ENCODE results near the gene S100A8.
"Not testable (repeated sequence)": the region's sequence is repeated elsewhere in the genome, so short reads cannot be mapped to it uniquely, and the experiment has no call there.

Gene S100A8

GRCh38 chr1:153360592-153361479, 30.0 kb downstream of the S100A8 start:
- no peak for DNase-seq

- no peak for DNase-seq
Observed at GRCh38 chr1:153360190-153360589, 30.7 kb downstream of the S100A8 start.

GRCh38 chr1:153359241-153359640, 31.6 kb downstream of the S100A8 start:
- no peak for DNase-seq

GRCh38 chr1:153358691-153358975, 32.2 kb downstream of the S100A8 start:
- DNase-seq: no peak

GRCh38 chr1:153357853-153358690, 32.8 kb downstream of the S100A8 start, which contains the start of gene S100A9:
Gene S100A9 (plus strand): TSS chr1:153357854. CDS start chr1:153358284, 430 bp downstream.
- no peak for DNase-seq

- DNase-seq: no peak
Observed at GRCh38 chr1:153357076-153357852, 33.6 kb downstream of the S100A8 start.

- DNase-seq: no peak
Observed at GRCh38 chr1:153356392-153357075, 34.3 kb downstream of the S100A8 start.

- peak; percentile 7 for DNase-seq
Observed at GRCh38 chr1:153355445-153356071, 35.3 kb downstream of the S100A8 start.

- DNase-seq: no peak
Observed at GRCh38 chr1:153354515-153355193, 36.2 kb downstream of the S100A8 start.

- DNase-seq: no peak
Observed at GRCh38 chr1:153353226-153353947, 37.5 kb downstream of the S100A8 start.

- DNase-seq: peak; percentile 62
Observed at GRCh38 chr1:153352523-153352922, 38.4 kb downstream of the S100A8 start.

GRCh38 chr1:153350321-153350957, 40.4 kb downstream of the S100A8 start:
- DNase-seq: no peak

- DNase-seq: no peak
Observed at GRCh38 chr1:153349363-153350320, 41.2 kb downstream of the S100A8 start.

- DNase-seq: no peak
Observed at GRCh38 chr1:153348511-153349362, 42.1 kb downstream of the S100A8 start, which contains the start of gene PGLYRP4. Gene PGLYRP4 (minus strand): TSS chr1:153348841. CDS start chr1:153347932, 909 bp downstream.

- no peak for DNase-seq
Observed at GRCh38 chr1:153347856-153348255, 43.0 kb downstream of the S100A8 start.

- DNase-seq: not testable (repeated sequence)
Observed at GRCh38 chr1:153347049-153347448, 43.8 kb downstream of the S100A8 start.

GRCh38 chr1:153346077-153346723, 44.7 kb downstream of the S100A8 start:
- DNase-seq: peak; percentile 37
